ENCODE results near the gene PARD3. TPM values are rescaled to one million over a fixed set of nuclear protein-coding genes. Genes with fewer than 3 reads are reported as not detected.

Gene PARD3
- total RNA-seq: 15.9 and 18.2 TPM in 2 replicates

GRCh38 chr10:34815185-34816084 lies at the start of gene PARD3:
Gene PARD3 (minus strand): TSS chr10:34815296. CDS start chr10:34814995, 301 bp downstream.

All from bronchus fibroblast of lung (primary cell).